GM21529 (cell line): Measurements from ENCODE around the gene MAP2K5.

Experiments used
- ATAC-seq: cut with Tn5 transposase; IDR thresholded peaks from one replicate; pipeline ENCODE4 v1.9.1; 2021; ENCODE audit not compliant: unreplicated experiment

MAP2K5 gene

GRCh38 chr15:67521029-67521782 is 21.3 kb upstream of the MAP2K5 start, which contains the start of gene C15orf61:
C15orf61 (plus strand) TSS chr15:67521131; CDS start chr15:67521249, 118 bp downstream.
- peak; percentile 72 for ATAC-seq

- ATAC-seq, result no peak
Measured at GRCh38 chr15:67521783-67522568, 20.5 kb upstream of the MAP2K5 start.

- ATAC-seq, result no peak
Measured at GRCh38 chr15:67523330-67523729, 19.2 kb upstream of the MAP2K5 start.

- no peak for ATAC-seq
Measured at GRCh38 chr15:67524235-67524634, 18.3 kb upstream of the MAP2K5 start.

GRCh38 chr15:67528513-67528912 is 14.0 kb upstream of the MAP2K5 start:
- ATAC-seq, result no peak

- no peak for ATAC-seq
Measured at GRCh38 chr15:67531379-67531914, 11.1 kb upstream of the MAP2K5 start.

GRCh38 chr15:67533873-67534272 is 8.6 kb upstream of the MAP2K5 start:
- ATAC-seq, result no peak

- no peak for ATAC-seq
Measured at GRCh38 chr15:67534360-67534759, 8.1 kb upstream of the MAP2K5 start.

GRCh38 chr15:67537771-67538170 is 4.7 kb upstream of the MAP2K5 start:
- ATAC-seq, result no peak

GRCh38 chr15:67543348-67543718 is 830 bp downstream of the MAP2K5 start:
- ATAC-seq, result no peak

GRCh38 chr15:67544475-67544874 is 2.0 kb downstream of the MAP2K5 start:
- no peak for ATAC-seq

- ATAC-seq, result no peak
Measured at GRCh38 chr15:67545864-67546263, 3.4 kb downstream of the MAP2K5 start.

- no peak for ATAC-seq
Measured at GRCh38 chr15:67547064-67547463, 4.6 kb downstream of the MAP2K5 start.

- no peak for ATAC-seq
Measured at GRCh38 chr15:67547836-67548235, 5.3 kb downstream of the MAP2K5 start.

- ATAC-seq, result no peak
Measured at GRCh38 chr15:67548236-67548852, 5.8 kb downstream of the MAP2K5 start.

GRCh38 chr15:67548862-67549651 is 6.6 kb downstream of the MAP2K5 start:
- no peak for ATAC-seq

GRCh38 chr15:67549736-67550135 is 7.2 kb downstream of the MAP2K5 start:
- ATAC-seq, result no peak

- no peak for ATAC-seq
Measured at GRCh38 chr15:67550522-67550921, 8.0 kb downstream of the MAP2K5 start.

GRCh38 chr15:67551207-67551743 is 8.8 kb downstream of the MAP2K5 start:
- ATAC-seq, result no peak

GRCh38 chr15:67554580-67554979 is 12.1 kb downstream of the MAP2K5 start:
- ATAC-seq, result no peak
